KG1 (cell line): ENCODE data around the gene EPB41L3.
"Not testable (repeated sequence)": the region's sequence is repeated elsewhere in the genome, so short reads cannot be mapped to it uniquely, and the experiment has no call there.

Experiments
- DNase-seq: peaks from one replicate; lab custom pipeline; 2025; lab: John Stamatoyannopoulos, UW

EPB41L3 gene

DNA sequence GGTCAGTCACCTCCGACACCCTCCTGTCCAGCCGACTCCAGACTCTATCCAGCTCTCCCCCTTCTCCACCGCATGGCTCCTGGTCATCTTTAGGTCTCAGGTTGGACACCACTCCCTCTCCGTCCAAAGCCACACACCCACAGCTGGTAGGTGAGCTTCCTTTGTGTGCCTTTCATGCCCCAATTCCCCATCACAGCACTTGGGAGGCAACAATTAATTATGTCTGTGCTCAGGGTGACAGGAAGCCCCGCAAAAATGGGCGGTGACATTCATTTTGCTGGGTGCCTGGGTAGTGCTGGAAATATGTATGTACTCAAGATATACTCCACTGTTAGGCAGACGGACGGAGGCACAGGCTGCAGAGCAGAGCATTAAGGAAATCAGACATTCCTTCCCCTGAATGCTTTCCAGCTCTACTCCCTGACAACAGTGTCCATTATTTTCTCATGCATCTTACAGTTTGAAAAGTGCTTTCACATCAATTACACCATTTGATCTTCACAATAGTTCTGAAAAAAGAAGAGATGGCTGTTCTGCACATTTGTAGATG is 13.1 kb downstream of the EPB41L3 start:
- DNase-seq, result no peak

DNA sequence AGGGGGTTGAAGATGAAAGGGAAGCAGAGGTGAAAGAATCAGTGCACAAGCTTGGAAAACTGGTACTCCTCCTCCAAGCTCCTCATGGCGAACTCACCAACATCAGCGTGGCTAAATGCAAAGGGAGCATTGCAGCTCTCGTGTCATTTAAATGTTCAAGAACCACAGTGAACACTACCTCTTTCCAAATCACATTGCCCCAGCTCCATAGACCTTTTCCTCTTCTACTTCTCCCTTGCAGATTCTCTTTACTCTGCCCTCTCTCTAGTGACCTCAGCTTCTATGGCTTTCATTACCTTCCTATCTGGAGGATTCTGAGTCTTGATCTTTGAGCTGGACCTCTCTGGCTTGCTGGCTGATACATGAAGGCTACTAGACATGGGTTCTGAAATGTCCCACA is 14.3 kb downstream of the EPB41L3 start:
- DNase-seq, result no peak

DNA sequence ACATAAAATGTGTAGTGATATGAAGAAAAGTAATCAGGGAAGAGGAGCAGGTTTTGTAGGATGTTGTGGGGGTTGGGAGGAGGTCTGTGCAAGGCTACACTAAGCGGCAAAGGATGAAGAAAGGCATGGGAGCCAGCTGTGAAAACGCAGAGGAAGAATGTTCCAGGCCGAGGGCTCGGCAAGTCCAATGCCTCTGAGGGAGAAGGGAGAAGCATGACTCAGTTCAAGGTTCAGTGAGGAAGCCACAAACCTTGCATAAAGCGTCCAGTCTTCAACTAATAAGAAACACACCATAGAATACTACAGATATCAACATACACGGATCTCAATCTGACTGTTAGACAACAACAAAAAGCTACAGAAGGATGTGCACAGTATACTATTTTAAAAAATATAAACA is 16.2 kb downstream of the EPB41L3 start:
- no peak for DNase-seq

DNA sequence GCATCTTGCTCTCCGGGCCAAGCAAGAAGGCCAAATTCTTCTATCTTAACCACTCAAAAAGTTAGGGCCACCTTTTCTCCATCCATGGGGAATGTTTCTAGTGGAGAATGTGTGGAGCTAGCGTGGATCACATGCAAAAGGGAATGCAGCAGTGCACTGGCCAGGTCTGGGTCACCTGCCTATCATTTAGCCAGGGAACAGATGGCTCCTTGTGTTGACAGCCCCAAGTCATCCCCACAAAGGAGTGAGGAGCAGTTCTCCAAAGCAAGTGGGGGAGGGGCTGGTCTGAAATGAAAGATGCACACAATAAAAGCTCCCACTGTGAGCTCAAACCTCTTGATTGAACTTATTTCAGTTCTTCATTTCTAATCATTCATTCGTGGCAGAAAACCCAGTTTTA is 19.1 kb downstream of the EPB41L3 start:
- no peak for DNase-seq

DNA sequence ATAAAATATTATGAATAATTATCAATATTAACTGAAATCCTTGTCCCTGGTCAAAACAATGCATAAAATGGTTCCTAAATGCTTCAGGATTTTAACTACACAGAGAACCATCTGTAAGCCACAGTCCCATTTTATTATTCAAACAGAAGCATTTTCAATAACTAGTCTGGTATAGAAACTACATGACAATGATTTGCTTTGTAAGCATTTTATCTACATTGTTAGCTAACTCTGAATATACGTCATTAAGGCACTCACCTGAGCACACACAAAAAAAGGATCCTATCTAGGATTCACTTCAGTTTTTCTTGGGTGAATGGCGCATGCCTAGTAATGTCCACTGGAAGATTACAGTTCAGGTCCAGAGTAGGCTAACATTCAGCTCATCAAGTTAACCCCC is 22.8 kb downstream of the EPB41L3 start:
- DNase-seq, result no peak

DNA sequence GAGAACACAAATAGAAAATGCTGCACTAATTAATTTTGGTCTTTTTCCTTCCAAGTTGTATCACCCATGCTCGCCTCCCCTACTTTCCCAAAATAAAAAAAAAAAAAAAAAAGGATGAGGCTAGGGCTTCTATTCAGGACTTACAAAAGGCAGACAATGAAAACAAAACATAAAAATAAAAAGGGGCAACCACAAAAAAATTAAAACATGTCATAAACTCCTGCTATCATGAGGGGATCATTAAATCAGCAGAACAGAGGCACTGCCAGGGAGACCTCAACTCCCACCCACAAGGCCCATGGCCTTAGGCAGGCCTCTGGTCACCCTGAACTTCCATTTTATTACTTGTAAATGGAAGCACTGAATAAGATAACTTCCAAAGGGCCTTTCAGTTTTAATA is 23.3 kb downstream of the EPB41L3 start:
- no peak for DNase-seq

DNA sequence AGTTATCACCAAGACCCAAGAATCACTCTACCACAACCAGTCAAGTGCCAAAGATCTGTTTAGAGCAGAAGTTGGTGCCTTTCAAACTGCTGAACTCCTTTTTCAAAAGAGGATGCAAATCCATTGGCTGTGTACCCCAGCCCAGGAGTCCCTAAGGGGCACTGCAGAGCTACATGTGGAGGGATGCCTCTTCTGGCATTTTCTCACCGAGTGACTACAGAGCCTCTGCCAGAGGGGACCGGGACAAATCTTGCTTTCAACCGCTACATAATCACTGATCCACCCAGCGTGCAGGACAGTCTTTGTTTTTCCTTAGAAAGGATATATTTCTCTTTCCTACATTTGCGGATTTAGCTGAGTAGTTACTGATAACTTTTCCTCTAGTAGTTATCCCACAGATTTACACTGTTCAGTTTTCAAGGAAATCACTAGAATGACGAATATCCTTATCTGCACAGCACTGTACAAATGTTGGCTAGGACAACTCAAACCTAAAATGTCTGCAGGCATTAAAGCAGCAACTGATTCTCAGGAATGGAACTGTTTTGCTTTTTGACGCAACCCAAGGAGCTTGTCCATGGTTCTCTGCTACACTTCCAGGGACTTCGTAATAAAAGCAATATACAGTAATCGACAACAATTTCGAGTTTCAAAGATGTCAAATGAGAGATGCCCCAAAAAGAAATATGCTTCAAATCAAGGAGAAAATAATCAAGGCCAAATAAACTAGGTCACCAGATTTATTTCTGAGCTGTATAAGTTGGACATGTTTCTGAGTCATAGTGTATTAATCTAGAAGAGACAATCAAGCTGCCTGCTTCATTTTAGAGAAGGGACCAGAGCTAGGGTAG is 24.1 kb downstream of the EPB41L3 start:
- DNase-seq, result no peak

DNA sequence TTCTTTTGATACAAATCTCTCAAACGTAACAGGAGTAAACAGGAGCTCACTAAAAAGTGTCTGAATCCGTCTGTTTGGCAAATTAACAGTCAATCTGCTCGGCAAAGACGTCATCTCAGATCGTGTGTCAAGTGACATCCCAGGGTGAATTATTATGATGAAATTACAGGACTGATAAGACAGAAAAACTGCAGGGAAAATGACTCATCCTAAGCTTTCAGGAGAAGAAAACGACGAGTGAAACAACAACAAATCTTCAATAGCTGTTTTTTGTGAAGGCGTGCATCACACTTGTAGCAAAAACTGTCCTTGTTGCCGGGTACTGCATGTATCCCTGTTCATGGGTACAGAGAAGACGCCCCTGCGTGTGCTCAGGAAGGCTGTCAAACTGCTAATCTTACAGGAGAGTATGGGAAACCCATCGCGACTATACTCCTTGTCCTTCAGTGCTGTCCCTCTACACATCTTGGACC is 24.9 kb downstream of the EPB41L3 start:
- DNase-seq, result no peak

DNA sequence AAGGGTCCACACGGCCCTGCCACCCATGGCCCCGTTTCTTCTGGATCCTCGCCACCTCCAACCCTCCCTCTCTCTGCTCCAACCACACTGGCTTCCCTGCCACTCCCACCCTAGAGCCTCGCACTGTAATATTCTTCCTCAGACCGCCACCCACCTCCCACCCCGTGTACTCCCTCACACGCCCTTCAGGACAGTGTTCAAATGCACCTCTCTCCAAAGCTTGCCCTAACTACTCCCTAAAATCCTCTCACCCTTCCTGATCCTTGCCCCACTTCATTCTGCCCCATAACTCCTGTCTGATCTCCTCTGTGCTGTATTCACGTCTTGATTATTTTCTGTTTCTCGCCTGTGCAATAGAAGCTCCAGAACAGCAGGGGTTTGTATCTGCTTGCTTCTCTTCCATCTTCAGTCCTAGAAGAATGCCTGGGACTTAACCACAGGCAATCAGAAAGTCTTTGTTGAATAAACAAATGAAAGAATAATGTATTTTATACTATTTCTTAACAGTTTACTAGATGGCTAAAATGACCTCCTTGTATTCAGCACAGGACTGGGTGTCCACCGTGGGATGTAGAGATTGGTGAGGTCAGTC is 25.5 kb downstream of the EPB41L3 start:
- no peak for DNase-seq

DNA sequence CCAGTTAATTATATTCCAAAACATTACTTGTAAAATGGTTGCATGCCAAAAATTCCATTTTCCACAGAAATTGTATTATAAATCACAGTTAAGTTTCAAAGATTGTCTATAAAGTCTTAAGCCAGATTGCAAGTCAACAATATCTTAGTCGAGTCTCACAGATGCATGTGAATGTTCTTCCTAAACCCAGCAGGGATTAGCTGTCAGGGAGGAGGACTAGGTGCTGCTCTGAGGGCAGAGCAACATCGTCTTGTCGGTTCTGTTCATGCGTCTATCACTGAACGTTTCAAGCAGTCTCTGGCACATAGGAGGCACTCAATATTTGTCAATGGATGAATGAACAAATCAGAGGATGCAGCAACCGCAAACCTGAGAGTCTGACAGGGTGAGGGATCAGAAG is 27.0 kb downstream of the EPB41L3 start:
- DNase-seq, result no peak

DNA sequence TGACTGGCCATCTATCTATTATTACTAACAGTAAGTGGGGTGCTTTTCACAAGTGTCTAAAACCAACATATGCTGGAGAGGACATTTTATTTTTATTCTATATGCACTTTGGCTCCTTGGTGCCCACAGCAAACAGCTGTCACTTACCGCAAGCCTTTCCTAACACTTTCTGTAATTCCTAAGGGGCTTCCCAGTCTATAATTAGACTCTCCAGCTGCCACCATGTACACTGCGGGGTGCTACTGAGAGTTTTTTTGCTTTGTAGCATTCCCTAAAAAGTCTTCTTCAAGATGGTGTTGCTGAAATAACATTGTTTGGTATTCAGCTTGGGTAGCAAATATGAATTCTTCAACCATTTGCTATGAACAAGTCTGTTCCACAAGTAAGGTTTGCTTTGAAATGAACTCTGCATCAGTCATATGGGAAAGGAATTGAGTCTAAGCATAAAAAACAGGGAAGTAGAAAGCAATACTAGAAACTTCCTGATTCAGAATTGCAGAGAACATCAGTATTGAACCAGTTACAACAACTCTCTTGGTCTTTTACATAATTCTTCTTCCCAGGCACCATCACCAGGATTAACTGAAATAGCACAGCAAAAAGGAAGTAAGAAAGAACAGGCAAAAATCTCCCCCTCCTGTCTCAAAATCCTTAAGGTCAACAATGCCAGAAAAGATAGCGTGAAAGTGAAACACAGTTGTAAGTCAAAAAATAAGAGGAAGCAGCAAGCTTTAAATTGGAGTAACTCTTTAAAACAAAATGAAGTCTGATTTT is 28.6 kb downstream of the EPB41L3 start:
- DNase-seq, result no peak

DNA sequence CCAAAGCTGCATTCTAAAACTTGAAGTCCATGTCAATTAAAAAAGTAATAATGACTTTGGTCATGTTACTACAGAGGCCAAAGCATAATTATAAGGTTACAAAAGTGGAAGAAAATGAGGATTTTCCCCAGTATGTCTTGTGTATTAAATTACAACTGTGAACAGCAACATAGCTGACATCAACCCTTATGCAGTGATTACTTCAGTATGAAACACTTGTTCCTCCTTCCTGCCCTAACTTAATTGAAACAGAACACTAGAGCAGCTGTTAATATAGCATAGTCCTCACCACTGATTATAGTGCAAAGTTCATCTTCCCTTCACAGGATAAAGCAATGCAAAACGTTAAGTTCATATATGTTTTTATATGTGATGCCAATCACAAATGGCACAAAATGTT is 29.9 kb downstream of the EPB41L3 start:
- no peak for DNase-seq

DNA sequence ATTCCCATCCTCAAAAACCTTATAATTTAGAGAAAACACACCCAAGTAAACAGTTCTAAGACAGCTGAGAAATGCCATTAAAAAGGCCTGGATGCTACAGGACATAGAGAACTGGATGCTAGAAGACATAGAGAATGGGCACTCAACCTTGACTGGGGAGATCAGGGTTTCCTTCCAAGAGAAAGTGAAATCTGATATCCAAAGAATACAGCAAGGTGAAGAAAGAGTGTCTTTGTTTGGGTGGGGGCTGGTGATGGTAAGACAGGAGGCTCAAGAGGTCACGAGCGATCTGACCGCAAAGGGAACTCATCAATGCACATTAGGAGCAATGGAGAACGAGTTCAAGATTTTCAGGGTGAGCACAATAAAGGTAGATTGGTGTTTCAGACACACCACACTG is 31.6 kb downstream of the EPB41L3 start:
- DNase-seq, result no peak

DNA sequence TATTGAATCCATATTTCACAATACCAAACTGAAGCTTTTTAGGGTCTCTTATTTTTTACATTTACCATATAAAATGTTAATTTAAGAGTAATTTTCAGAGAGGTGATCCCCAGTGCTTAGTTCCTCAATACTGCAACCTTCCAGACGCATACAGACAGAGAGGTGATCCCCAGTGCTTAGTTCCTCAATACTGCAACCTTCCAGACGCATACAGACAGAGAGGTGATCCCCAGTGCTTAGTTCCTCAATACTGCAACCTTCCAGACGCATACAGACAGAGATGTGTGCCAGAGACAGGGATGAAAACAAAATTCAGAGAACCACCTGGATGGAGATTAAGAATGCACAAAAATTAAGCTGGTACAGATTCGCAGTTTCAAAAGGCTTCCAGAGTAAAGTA is 32.3 kb downstream of the EPB41L3 start:
- not testable (repeated sequence) for DNase-seq

DNA sequence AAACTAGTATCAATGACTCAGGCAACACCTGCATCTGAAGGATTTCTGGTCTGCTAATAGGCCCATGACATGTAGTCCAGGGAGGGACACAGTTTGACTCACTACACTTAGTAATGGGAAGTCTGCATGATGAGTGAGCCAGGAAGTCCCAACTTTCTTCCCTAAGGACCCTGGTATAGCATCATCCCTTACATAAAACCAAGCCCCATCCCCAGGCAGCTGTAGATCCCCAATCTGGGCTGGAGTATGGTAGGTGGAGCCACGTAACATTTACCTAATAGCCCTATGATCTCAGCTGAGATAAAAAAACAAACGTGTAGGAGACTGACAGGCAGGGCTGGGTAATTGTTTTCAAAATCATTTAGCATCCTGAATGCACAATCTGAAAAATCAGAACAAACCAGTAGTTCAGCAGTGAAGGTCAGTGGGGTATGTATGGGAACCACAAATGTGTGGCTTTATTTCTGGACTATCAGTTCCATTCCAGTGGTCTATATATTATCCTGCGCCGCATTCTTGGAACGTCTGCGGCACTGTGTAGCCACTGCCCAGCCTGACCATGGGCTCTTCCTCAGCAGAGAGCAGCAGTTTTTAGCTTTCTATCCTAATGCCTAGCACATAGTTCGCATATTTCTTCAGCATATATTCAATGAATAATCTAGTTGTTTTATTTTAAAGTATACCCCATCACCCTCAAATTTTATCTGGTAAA is 33.5 kb downstream of the EPB41L3 start:
- DNase-seq, result no peak

DNA sequence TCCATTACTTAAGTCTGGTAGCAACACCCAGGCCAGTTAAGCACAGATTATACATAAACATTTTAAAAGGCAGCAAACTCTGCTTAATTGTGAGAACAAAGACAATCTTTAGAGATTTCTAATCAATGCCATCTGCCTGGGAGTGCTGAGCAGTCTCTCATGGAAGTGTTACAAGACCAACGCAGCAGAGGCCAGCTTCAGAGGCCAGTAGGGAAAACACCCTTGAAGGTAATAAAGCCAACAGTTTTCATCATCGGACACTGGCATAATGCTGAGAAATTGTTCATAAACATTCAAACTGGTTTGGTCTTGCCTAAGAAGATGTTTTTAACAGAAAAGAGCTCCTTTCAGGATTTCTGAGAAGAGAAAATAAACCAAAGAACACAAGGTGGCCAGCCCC is 35.0 kb downstream of the EPB41L3 start:
- no peak for DNase-seq

DNA sequence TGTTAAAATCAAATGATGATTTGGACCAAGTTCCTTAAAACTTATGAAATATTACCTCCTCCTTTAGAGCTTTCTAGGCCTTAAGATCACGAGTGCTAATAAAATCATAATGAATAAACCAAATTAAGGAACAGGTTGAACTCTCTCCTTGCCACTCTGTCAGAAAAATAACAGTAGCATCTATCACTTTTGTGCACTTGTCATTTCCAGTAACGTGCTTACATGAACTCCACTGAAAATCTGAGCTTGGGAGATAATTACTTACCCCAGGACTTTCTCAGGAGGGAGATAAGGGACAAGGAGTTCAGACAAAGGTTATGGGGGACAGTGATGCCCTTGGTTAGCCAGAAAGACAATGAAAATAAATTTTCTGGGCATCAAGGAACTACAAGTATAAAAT is 36.0 kb downstream of the EPB41L3 start:
- DNase-seq, result no peak

DNA sequence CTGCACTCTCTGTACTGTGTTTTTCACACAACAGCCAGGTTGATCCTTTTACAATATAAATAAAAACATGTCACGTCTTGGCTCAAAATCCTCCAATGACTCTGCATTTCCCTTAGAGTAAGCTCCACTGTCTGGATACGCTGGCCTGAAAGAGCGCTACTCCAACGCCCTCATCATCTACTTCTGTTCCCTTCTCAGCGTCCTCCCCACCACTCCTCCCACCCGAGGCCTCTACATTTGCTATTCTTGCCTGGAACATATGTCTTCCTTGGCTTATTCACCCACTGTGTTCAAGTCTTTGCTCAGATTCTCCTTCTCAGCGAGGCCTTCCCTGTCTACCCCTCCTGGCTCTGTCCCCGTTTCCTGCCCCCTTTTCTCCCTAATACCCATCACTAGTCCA is 37.6 kb downstream of the EPB41L3 start:
- DNase-seq, result no peak

DNA sequence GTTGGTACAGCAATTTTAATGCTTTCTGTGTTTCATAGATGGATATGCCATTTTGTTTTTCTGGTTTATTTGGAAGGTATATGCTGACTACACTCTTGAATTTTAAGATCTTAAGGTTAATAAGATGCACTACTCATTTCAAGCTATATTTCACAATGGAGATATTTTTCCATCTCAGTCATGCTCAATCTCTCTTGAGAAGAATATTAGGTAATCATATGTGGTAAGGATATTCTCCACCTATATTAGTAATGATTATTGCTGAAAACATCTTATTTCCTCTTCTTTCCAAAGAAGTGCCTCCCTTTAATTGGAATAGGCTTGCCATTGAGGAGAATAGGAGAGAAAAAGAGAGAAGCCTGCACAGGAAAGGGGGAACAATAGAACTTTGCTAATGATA is 40.1 kb downstream of the EPB41L3 start:
- no peak for DNase-seq

DNA sequence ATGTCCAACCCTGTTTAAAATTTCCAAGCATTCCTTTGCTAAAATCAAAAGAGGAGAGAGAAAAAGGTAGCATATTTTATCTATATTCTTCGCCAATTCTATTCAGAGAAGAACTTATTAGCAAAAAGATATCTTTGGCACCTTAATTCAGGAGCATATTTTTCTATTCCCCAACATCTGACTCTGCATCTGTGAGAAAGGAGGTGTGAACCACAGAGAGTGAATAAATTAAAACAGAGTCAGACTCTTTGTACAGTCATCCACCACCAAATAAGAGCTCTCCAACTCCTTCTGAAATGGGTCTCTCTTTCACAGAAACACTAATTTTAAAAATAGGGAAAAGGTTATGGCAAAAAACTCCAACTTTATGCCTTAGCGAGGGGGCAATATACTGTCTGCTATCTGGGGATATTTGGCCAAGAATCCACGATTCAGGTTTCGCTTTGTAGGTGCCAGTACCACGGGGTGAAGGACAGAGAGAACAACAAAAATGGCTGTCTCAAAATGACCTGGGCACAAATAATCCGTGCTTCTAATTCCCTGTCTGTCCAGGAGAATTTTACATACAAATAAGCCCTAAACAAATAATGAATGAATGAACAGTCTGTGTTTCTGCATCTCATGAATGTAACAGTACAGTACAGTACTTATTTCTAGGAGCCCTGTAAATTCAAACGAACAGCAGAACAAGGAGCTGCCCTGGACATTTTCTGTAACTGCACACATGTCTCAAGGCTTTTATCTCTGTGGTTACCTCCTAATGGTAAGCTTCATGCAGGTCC is 43.4 kb downstream of the EPB41L3 start:
- DNase-seq, result no peak

DNA sequence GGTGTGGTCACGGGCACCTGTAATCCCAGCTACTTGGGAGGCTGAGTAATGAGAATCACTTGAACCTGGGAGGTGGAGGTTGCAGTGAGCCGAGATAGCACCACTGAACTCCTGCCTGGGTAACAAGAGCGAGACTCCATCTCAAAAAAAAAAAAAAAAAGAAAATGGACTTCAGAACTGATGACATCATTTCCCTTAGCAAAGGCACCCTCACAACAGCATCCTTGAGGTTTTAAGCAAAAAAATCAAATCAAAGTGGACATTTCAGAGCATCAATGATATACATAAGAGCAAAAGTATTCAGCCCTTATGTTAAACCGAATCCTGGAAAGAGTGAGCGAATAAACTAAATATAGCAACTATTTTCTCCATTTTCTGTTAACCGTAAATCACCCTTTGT is 45.3 kb downstream of the EPB41L3 start:
- DNase-seq, result no peak
